HepG2 (cell line): Measurements from ENCODE around the gene IER2. TPM values are rescaled to one million over a fixed set of nuclear protein-coding genes. Genes with fewer than 3 reads are reported as not detected.

ENCODE experiments used
- HDAC2 ChIP-seq: sonication (generic); formaldehyde crosslinking; IDR thresholded peaks from 2 replicates; pipeline ENCODE4 v1.4.0; 2020; ENCODE audit warnings: missing genetic modification reagents
- HOXD1 ChIP-seq: sonication (generic); formaldehyde crosslinking; IDR thresholded peaks from 2 replicates; pipeline ENCODE4 v1.5.0; 2020; ENCODE audit warnings: missing genetic modification reagents
- MXD3 ChIP-seq: IDR thresholded peaks from 2 replicates; pipeline ENCODE4 v1.6.1; 2016; ENCODE audit warnings: mild to moderate bottlenecking, missing biosample characterization, missing genetic modification reagents
- NCOA2 ChIP-seq: sonication (generic); formaldehyde crosslinking; IDR thresholded peaks from 2 replicates; pipeline ENCODE4 v1.8.0; 2022; ENCODE audit warnings: inconsistent platforms
- NR2F1 ChIP-seq, 2 experiments: fragments of 450-650 bp in 1 of 2; formaldehyde crosslinking in 1 of 2; IDR thresholded peaks; 2 replicates each; pipeline versions ENCODE4 v1.5.0 to v1.6.1; 2016 to 2020; ENCODE audit warnings: mild to moderate bottlenecking in 1 of 2, missing compliant biosample characterization in 1 of 2, missing genetic modification reagents in 1 of 2, moderate library complexity in 1 of 2
- STAG1 ChIP-seq: sonication (generic); formaldehyde crosslinking; IDR thresholded peaks from 2 replicates; pipeline ENCODE4 v1.4.0; 2020; ENCODE audit warnings: missing genetic modification reagents
- TARDBP ChIP-seq: sonication (generic); formaldehyde crosslinking; IDR thresholded peaks from 2 replicates; pipeline ENCODE4 v1.8.0; 2022; ENCODE audit warnings: mild to moderate bottlenecking, missing genetic modification reagents
- ZBTB42 ChIP-seq: sonication (generic); formaldehyde crosslinking; IDR thresholded peaks from 2 replicates; pipeline ENCODE4 v1.5.0; 2020; ENCODE audit warnings: mild to moderate bottlenecking, missing genetic modification reagents
- ZBTB43 ChIP-seq: sonication (generic); formaldehyde crosslinking; conservative IDR thresholded peaks from 2 replicates; pipeline ENCODE4 v1.4.0; 2020; ENCODE audit warnings: missing genetic modification reagents
- ZNF136 ChIP-seq: sonication (generic); formaldehyde crosslinking; IDR thresholded peaks from 2 replicates; pipeline ENCODE4 v1.8.1; 2022; ENCODE audit warnings: low read depth, mild to moderate bottlenecking, moderate library complexity, missing genetic modification reagents
- ZNF232 ChIP-seq: sonication (generic); formaldehyde crosslinking; IDR thresholded peaks from 2 replicates; pipeline ENCODE4 v1.4.0; 2020; ENCODE audit warnings: missing genetic modification reagents, borderline replicate concordance
- ZNF354B ChIP-seq: sonication (generic); formaldehyde crosslinking; IDR thresholded peaks from 2 replicates; pipeline ENCODE4 v1.8.0; 2022; ENCODE audit warnings: mild to moderate bottlenecking, missing genetic modification reagents
- ZNF383 ChIP-seq: sonication (generic); formaldehyde crosslinking; IDR thresholded peaks from 2 replicates; pipeline ENCODE4 v1.4.0; 2020; ENCODE audit warnings: missing genetic modification reagents, mild to moderate bottlenecking, borderline replicate concordance
- ZNF619 ChIP-seq: sonication (generic); formaldehyde crosslinking; IDR thresholded peaks from 2 replicates; pipeline ENCODE4 v1.4.0; 2020; ENCODE audit warnings: mild to moderate bottlenecking, missing genetic modification reagents
- polyA plus RNA-seq, 8 experiments: library from polyadenylated mRNA; depleted of rRNA in 3 of 8; stranded (reverse) in 7 of 8; unstranded in 1 of 8; fragments of >200 nt; fragmentation: Illumina TruSeq in 4 of 8; extraction: Trizol in 4 of 8; gene quantifications; 2 replicates each; pipeline versions ENCODE4 v1.2.1 to v1.2.3, GENCODE V29; 2011 to 2016; ENCODE audit warnings: low read depth in 4 of 8, missing spikeins in 1 of 8, mixed read lengths in 1 of 8; ENCODE audit not compliant: insufficient read depth in 1 of 8
- total RNA-seq, 5 experiments: library from RNA; depleted of rRNA; stranded (reverse); fragments of >200 nt; fragmentation: Illumina TruSeq; extraction: Trizol; gene quantifications; 2 replicates each; pipeline ENCODE4 v1.2.3, GENCODE V29; 2016; ENCODE audit warnings: low read depth in 1 of 5
- TF ChIP-seq, protein P1 (sequence below): sonication (generic); formaldehyde crosslinking; IDR thresholded peaks from 2 replicates; pipeline ENCODE4 v1.4.0; 2020; ENCODE audit warnings: missing genetic modification reagents
- TF ChIP-seq, protein P2 (sequence below): sonication (generic); formaldehyde crosslinking; IDR thresholded peaks from 2 replicates; pipeline ENCODE4 v1.8.0; 2022; ENCODE audit warnings: missing genetic modification reagents, mild to moderate bottlenecking, inconsistent platforms, borderline replicate concordance
- TF ChIP-seq, protein P3 (sequence below): sonication (generic); formaldehyde crosslinking; IDR thresholded peaks from 2 replicates; pipeline ENCODE4 v1.5.0; 2020; ENCODE audit warnings: missing genetic modification reagents
- TF ChIP-seq, protein P4 (sequence below): IDR thresholded peaks from 2 replicates; pipeline ENCODE4 v1.6.1; 2018; ENCODE audit warnings: missing genetic modification reagents

The IER2 gene
- total and polyA plus RNA-seq, 2 of the 13 experiments (the other 11 are each of a cell fraction or from before 2014, with no cell fraction given), result 10.1 to 14.3 TPM

DNA sequence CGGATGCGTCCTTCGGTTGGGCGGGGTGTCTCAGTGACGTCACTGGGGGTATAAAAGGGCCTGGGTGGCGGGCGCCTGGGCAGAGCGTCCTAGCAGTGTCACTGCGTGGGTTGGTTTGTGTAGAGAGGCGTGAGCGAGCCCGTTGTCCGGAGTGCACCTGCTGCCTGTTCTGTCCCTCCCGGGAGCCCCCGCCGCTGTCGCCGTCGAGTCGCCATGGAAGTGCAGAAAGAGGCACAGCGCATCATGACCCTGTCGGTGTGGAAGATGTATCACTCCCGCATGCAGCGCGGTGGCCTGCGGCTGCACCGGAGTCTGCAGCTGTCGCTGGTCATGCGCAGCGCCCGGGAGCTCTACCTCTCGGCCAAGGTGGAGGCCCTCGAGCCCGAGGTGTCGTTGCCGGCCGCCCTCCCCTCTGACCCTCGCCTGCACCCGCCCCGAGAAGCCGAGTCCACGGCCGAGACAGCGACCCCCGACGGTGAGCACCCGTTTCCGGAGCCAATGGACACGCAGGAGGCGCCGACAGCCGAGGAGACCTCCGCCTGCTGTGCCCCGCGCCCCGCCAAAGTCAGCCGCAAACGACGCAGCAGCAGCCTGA lies 2.9 kb downstream of the IER2 start (continued):
- TF ChIP-seq ZBTB42 (CRISPR knock-in tag) (peak; percentile 44; the same call in 1 of the 2 replicates), ZNF383 (CRISPR knock-in tag) (no peak), HOXD1 (CRISPR knock-in tag) (no peak), ZNF619 (CRISPR knock-in tag) (peak; percentile 69; the same call in 1 of the 2 replicates), TARDBP (CRISPR knock-in tag) (peak; percentile 66), ZNF136 (CRISPR knock-in tag) (0 out of 2 replicates have a peak, but pooled peaks have one; percentile 30), ZBTB43 (CRISPR knock-in tag) (0 out of 2 replicates have a peak, but pooled peaks have one; percentile 57), ZNF354B (CRISPR knock-in tag) (0 out of 2 replicates have a peak, but pooled peaks have one; percentile 47), NR2F1 (CRISPR knock-in tag; IDR thresholded peaks at IDR 0.05) (no peak), NCOA2 (CRISPR knock-in tag) (0 out of 2 replicates have a peak, but pooled peaks have one; percentile 18), HDAC2 (CRISPR knock-in tag) (no peak), ZNF232 (peak; percentile 68; the same call in 1 of the 2 replicates), STAG1 (CRISPR knock-in tag) (peak; percentile 13; the same call in 1 of the 2 replicates), MXD3 (CRISPR knock-in tag) (peak; percentile 79)
- TF ChIP-seq, protein P1, sequence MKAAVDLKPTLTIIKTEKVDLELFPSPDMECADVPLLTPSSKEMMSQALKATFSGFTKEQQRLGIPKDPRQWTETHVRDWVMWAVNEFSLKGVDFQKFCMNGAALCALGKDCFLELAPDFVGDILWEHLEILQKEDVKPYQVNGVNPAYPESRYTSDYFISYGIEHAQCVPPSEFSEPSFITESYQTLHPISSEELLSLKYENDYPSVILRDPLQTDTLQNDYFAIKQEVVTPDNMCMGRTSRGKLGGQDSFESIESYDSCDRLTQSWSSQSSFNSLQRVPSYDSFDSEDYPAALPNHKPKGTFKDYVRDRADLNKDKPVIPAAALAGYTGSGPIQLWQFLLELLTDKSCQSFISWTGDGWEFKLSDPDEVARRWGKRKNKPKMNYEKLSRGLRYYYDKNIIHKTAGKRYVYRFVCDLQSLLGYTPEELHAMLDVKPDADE (CRISPR knock-in tag), result no peak
- TF ChIP-seq, protein P2, sequence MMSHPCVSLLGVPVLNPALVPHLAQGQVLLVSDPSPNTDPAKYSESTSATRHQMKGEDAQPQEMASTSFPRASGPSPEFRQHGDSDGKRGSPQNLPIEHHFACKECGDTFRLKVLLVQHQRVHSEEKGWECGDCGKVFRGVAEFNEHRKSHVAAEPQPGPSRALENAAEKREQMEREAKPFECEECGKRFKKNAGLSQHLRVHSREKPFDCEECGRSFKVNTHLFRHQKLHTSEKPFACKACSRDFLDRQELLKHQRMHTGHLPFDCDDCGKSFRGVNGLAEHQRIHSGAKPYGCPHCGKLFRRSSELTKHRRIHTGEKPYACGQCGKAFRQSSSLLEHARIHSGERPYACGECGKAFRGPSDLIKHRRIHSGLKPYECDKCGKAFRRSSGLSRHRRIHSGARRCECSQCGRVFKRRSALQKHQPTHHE, result 0 out of 2 replicates have a peak, but pooled peaks have one; percentile 28
- TF ChIP-seq, protein P3, sequence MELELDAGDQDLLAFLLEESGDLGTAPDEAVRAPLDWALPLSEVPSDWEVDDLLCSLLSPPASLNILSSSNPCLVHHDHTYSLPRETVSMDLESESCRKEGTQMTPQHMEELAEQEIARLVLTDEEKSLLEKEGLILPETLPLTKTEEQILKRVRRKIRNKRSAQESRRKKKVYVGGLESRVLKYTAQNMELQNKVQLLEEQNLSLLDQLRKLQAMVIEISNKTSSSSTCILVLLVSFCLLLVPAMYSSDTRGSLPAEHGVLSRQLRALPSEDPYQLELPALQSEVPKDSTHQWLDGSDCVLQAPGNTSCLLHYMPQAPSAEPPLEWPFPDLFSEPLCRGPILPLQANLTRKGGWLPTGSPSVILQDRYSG (CRISPR knock-in tag), result 0 out of 2 replicates have a peak, but pooled peaks have one; percentile 48
- TF ChIP-seq, protein P4, sequence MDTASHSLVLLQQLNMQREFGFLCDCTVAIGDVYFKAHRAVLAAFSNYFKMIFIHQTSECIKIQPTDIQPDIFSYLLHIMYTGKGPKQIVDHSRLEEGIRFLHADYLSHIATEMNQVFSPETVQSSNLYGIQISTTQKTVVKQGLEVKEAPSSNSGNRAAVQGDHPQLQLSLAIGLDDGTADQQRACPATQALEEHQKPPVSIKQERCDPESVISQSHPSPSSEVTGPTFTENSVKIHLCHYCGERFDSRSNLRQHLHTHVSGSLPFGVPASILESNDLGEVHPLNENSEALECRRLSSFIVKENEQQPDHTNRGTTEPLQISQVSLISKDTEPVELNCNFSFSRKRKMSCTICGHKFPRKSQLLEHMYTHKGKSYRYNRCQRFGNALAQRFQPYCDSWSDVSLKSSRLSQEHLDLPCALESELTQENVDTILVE (CRISPR knock-in tag), result peak; percentile 63; the same call in 1 of the 2 replicates
